NOMO-1 (cell line): ENCODE results near the gene ARL5A.

ENCODE experiments used
- DNase-seq, 2 experiments: peaks; one replicate each; lab custom pipeline; 2025; ENCODE audit not compliant: unreplicated experiment in 2 of 2; lab: John Stamatoyannopoulos, UW

Gene ARL5A

DNA sequence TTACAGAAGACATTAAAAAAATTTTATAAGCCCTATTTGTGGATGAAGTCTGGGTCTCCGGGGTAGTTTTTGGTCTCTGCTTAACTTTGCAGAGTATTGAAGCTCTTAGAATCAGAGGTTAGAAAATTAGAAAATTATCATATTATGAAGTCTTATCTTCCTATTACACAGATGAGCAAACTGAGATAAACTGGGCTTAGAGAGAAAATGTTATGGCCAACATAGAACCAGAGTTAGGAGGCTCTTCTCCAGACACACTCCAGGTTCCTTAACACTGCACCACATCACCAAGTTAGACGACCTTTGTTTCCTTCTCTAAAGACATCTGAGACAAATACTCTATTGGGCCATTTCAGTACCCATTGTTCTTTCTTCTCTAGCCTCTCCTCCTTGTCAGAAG, 57.2 kb downstream of the ARL5A start:
- DNase-seq = no peak

DNA sequence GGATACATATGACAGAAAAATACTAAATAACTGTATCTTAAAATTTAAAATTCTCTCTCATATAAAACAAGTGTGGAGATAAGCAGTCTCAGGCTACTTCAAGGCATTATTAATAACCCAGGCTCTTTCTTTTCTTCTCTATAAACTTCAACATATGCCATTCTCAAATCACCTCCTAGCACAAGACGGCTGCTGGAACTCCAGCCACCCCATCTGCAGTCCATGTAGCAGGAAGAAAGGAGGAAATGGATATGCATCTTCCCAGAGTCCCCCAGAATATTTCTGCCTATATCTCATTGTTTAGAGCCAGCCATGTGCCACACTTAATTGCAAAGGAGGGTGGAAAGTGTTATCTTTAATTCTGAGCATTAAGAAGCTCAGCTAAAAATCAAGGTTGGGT, 58.6 kb downstream of the ARL5A start:
- no peak for DNase-seq

DNA sequence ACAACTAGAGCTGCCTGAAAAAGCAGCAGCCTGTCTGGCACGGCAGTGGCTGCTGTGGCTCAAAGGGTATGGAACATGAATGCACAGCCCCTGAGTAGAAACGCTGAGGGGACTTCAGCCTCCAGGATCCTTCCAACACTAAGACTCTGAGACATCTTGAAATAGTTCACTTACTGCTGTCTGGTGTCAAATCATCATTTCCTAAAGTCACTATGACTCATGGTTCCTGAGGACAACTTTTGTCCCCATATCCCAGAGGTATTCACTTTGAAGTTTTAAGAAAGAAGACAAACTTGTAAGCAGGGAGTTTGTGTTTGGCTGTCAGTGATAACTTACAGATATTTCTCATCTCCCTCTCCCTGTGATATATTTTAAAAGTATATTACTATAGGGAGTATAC, 60.7 kb downstream of the ARL5A start:
- DNase-seq = no peak

DNA sequence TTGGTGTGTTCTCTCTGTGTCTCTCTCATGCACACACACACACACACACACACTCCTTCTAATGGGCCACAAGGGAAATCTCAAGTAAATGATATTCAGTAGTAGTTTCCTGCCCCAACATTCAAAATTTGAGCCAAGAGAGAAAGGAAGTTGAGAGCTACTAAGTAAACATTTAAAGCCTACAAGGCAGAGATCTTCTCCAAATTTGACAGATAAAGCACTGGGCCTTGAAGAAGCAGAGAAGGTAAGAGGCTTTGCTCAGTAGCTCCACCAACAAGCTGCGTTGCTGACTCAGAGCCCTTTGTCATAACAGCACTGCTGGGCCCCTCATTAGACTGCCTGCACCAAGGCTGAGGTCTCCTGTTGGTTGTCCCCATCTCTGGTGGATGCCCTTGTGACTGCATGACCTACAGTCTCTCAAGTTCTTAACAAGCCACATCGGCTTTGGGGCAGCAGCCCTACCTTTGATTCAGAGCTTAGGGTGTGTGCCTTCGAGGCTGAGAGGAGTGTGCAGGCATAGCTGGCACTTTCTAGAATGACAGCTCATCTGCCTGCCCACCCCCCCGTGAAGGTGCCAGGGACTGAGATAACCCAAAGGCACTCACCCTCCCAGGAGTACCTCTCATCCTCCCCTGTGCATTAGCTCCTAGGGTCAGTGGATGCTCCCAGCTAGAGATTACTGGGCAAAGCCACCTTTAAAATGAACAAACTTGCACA, 61.6 kb downstream of the ARL5A start:
- DNase-seq = no peak

DNA sequence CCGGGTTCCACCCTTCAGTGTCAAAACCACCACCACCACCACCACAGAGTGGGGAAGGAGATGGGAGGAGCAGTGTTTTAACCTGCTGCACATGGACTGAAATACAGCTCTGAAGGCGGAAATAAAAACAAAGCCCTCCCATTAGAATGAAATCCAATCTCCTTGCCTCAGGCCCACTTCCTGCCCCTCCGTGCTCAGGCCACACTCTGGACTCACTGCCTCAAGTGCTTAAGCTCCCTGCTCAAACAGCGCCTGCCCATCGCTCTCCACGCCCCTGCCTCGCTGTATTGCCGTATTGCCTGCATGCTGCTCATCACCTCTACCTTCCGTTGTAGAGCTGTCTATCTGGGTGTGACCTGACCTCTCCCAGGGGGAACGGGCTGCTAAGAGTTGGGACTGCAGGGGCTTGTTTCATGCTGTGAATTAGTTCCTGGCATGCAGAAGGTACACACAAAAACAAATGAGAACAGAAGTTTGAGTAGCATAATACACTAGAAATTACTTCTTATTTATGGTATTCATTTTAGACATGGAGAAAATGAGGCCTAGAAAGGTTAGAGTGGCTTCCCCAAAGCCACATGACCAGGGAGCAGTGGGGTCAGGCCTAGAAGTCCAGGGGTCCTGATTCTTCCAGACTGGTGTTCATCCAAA, 62.3 kb downstream of the ARL5A start:
- DNase-seq = no peak

DNA sequence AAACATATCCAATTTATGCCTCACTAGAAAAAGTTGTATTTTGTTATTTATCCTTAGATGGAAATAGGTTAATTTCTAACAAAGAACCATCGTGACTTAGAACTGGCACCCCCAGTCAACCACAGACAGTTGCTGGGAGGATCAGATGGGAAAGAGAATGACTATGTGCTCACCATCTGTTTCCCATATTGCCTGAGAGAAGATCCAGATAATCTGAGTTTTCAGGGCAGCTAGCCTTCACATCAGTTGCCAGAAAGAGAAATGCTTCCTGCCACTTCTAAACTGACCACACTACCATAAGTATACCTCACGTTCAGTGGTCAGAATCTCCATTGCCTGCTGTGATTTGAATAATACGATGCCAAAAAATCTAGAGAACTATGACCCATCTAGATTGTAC, 65.5 kb downstream of the ARL5A start:
- DNase-seq = no peak

DNA sequence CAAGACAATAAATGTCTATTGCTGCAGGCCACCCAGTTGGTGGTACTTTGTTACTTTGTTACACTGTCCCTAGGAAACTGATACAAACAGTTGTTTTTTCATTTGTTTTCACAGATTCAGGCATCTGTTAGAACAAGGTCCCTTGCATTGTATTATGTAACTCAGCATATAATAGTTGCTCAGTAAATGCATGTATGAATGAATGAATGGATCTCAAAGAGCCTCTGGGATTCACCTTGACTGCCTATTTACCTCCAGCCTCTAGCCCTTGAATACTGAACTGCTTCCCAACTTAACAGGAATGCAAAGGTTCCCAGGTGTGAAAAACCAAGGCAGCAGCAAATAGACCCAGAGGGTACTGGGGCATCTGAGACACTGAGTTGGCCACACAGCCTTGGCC, 66.5 kb downstream of the ARL5A start:
- no peak for DNase-seq

DNA sequence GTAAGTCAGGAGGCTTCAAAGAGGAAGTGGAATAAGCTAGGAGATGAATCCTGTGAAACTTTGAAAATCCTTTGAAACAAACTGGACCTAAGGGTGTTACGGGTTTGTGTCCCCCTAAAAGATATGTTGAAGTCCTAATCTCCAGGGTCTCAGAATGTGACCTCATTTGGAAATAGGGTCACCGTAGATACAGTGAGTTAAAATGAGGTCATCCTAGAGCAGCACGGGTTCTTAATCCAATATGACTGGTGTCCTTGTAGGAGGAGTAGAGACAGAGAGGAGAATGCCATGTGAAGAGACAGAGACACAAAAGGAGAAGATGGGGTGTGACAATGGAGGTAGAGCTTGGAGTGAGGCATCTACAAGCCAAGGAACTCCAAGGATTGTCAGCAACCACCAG, 67.0 kb downstream of the ARL5A start:
- no peak for DNase-seq

DNA sequence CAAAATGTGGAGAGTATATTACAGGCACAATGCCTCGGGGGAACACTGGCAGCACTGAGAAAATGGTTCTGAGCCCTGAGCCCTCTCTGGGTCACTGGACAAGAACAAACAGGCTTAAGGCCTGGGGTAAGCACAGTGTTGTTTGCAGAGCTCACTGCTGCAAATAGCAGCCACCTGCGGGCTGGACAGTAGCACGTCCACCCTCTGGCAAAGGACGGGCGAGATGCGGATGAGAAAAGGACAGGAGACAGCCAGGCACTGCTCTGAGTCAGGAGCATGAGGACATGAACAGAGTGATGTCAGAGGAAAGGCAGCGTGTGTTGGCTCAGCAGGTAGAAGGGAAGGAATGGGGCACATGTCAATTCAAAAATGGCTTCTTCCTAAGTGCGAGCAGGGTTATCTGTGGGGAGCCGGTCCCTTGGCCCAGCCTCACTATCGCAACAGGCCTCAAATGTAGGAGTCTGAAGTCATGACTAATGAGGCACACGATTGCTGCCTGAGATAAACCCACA, 68.0 kb downstream of the ARL5A start:
- no peak for DNase-seq

DNA sequence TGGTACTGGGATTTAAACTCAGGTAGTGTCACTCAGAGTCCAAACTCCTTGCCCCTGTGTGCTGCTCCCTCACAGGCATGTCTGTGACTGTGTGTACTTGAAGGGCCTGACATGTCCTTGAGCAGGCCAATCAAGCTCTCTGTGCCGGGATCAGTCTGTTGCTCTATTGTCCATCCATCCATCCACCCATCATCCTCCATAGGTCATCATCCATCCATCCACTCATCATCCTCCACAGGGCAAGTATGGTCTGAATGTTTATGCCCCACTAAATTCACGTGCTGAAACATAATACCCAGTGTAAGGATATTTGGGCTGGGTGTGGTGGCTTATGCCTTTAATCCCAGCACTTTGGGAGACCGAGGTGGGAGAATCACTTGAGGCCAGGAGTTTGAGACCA, 69.5 kb downstream of the ARL5A start:
- no peak for DNase-seq

DNA sequence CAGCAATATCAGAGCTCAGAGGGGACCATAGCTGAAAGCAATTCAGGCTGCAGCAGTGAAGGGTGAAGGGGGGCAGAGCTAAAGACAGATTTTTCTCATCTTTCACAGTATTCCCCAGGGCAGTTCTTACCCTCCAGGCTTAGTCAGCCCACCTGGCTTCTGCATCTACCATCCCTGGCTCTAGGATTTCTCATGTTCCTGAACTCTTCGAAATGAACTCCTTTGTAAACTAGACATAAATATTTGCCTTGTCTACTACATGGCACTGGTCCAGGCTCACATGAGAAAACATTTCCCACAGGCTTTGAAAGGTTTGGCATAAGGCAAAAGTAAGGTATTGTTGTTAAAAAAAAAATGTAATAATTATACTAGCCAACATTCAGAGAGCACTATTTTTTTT, 70.4 kb downstream of the ARL5A start:
- no peak for DNase-seq

DNA sequence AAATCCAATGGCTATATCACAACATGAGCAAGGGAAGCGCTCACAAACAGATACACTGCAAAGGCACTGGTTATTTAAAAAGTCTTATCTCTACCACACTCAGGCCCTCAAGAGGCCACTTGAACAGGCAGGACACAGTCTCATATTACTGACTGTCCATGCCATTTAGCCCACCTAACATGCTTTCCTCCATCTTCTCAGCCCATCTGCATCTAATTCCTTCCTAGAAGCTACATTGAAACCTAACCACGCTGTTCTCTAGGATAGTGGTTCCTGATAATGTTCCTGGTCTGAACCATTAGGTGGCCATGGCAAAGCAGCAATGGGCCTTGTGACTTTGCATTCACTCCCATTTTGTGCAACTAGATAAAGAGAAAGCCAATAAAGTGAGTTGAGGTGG, 71.4 kb downstream of the ARL5A start:
- DNase-seq = no peak

DNA sequence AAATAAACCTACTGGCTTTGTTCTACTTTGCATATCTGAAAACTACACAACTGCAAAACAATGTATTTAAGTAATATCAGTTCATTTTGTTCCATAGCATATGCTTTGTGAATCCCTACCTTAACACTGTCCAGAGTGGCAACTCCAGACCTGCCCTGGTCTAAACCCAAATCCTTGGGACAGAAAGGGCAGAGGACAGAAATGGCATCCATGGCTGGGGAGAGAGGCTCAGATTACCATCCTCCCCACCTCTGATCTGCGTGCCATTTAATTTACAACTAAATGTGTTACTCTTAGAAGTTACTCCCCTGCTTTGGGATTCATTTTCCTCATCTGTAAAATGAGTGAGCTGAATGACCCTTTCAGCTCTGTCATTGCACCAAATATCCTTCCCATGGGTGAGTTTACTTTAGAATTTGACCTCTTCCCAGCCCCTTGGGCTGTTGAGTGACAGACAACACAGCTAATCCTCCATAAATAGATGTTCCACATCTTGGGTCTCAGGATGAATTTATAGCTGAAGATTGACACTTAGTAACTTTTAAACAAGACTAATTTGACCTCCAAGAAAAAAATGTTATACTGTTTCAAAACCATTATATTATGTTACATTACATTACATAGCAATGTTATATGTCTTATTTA, 73.8 kb downstream of the ARL5A start:
- DNase-seq = no peak

DNA sequence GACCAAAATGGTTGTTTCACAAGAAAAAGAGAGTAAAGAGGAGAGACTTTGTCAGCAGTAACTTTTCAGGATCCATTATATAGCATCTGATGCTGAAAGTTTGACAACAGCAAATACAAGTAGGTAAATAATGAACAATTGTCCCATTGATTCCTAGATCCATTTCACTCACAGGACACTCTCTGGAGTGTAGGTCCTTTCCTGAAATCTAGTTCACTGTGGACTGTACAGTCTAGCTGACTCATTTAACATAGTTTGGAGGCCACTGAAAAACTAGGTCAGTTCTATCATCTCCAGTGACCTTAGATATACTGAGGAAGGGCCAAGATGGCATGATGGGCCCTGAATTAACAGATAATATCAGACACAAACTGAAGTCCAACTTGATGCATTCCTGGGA, 74.7 kb downstream of the ARL5A start:
- no peak for DNase-seq
